HCT116 (cell line): ENCODE results near the gene BANF1. TPM values are rescaled to one million over a fixed set of nuclear protein-coding genes. Genes with fewer than 3 reads are reported as not detected.

Experiments
- ATAC-seq: fragments of 200-7000 bp; cut with Tn5 transposase; 2 replicates; pipeline ENCODE4 v1.9.1; 2020; ENCODE audit warnings: mild to moderate bottlenecking, moderate library complexity
- BruUV-seq: library from RNA; stranded (reverse); fragments of 400-500 nt; replicated peaks from 2 replicates; lab custom pipeline; 2021; lab: Mats Ljungman, UMichigan
- CTCF ChIA-PET: fragments of 300-600 bp; sonication (Branson Sonifier 250); formaldehyde crosslinking; loops from one replicate; lab custom pipeline; 2021; ENCODE audit warnings: antibody characterized with exemption; lab: Charles Lee
- POLR2A ChIA-PET: fragments of 300-600, 350-600 bp; sonication (Branson Sonifier 250); formaldehyde crosslinking; loops from one replicate; lab custom pipeline; 2021; ENCODE audit warnings: antibody characterized with exemption; lab: Charles Lee
- RAD21 ChIA-PET, 2 experiments: fragments of 300-600 bp; sonication (Branson Sonifier 250); formaldehyde crosslinking; loops; one replicate each; lab custom pipeline; 2023; ENCODE audit warnings: low total read pairs in 2 of 2; ENCODE audit not compliant: uncharacterized antibody in 2 of 2, unreplicated experiment in 2 of 2, low non-redundant PET in 1 of 2; lab: Charles Lee
- DNase-seq: peaks from one replicate; pipeline ENCODE4 v3.0.0-alpha.2; 2010; ENCODE audit warnings: low read depth, low spot score
- H2AFZ ChIP-seq: fragments of 200-600 bp; shearing (Covaris generic), sonication (generic); 2 replicates; pipeline ENCODE4 v1.6.1; 2017; ENCODE audit warnings: low read depth, mixed run types, mixed read lengths, antibody characterized with exemption, low read length; ENCODE audit not compliant: poor library complexity, severe bottlenecking
- H3K27ac ChIP-seq: 2 replicates; pipeline ENCODE4 v1.5.1; 2012; ENCODE audit warnings: low read depth, low read length
- H3K27me3 ChIP-seq: fragments of 200-600 bp; sonication (generic); 2 replicates; pipeline ENCODE4 v1.6.1; 2016; ENCODE audit warnings: mixed run types, low read length, mixed read lengths; ENCODE audit not compliant: insufficient read depth
- H3K36me3 ChIP-seq, 2 experiments: fragments of 200-500 bp in 1 of 2; fragments of 200-600 bp in 1 of 2; sonication (Bioruptor generic) in 1 of 2; sonication (generic) in 1 of 2; 2 replicates each; pipeline versions ENCODE4 v1.5.1 to v1.6.1; 2014 to 2016; ENCODE audit warnings: low read length in 2 of 2, inconsistent platforms in 1 of 2, mixed read lengths in 1 of 2, mixed run types in 1 of 2; ENCODE audit not compliant: insufficient read depth in 2 of 2, control insufficient read depth in 1 of 2
- H3K4me1 ChIP-seq, 2 experiments: fragments of 200-600 bp in 1 of 2; sonication (generic) in 1 of 2; 2 replicates each; pipeline versions ENCODE4 v1.5.1 to v1.6.1; 2012 to 2017; ENCODE audit warnings: low read length in 2 of 2, inconsistent platforms in 1 of 2, mild to moderate bottlenecking in 1 of 2, mixed read lengths in 1 of 2, mixed run types in 1 of 2, moderate library complexity in 1 of 2; ENCODE audit not compliant: insufficient read depth in 2 of 2, control insufficient read depth in 1 of 2
- H3K4me2 ChIP-seq: fragments of 200-600 bp; sonication (generic); 2 replicates; pipeline ENCODE4 v1.6.1; 2017; ENCODE audit warnings: mixed run types, low read length, mixed read lengths
- H3K4me3 ChIP-seq, 2 experiments: fragments of 200-600 bp in 1 of 2; sonication (generic) in 1 of 2; replicated peaks in 1 of 2; 2 replicates each; pipeline ENCODE4 v1.5.1; 2011 to 2016; ENCODE audit warnings: low read length in 2 of 2, control low read depth in 1 of 2, low read depth in 1 of 2, mild to moderate bottlenecking in 1 of 2, mixed read lengths in 1 of 2, mixed run types in 1 of 2
- H3K79me2 ChIP-seq: fragments of 200-600 bp; sonication (generic); 2 replicates; pipeline ENCODE4 v1.6.1; 2017; ENCODE audit warnings: mild to moderate bottlenecking, mixed run types, low read length, moderate library complexity, mixed read lengths; ENCODE audit not compliant: insufficient read depth
- H3K9ac ChIP-seq: fragments of 200-600 bp; sonication (generic); 2 replicates; pipeline ENCODE4 v1.6.1; 2016; ENCODE audit warnings: low read length, mixed read lengths
- H3K9me2 ChIP-seq: fragments of 200-600 bp; sonication (generic), shearing (Covaris generic); 2 replicates; pipeline ENCODE4 v1.6.1; 2017; ENCODE audit warnings: mixed run types, mild to moderate bottlenecking, moderate library complexity; ENCODE audit not compliant: insufficient read depth
- H3K9me3 ChIP-seq, 2 experiments: fragments of 200-500 bp in 1 of 2; fragments of 200-600 bp in 1 of 2; sonication (Bioruptor generic) in 1 of 2; sonication (generic) in 1 of 2; 2 replicates each; pipeline ENCODE4 v1.6.1; 2014 to 2017; ENCODE audit warnings: low read length in 2 of 2, mixed read lengths in 2 of 2, inconsistent platforms in 1 of 2, low read depth in 1 of 2, mild to moderate bottlenecking in 1 of 2, mixed run types in 1 of 2, moderate library complexity in 1 of 2; ENCODE audit not compliant: control insufficient read depth in 1 of 2, insufficient read depth in 1 of 2
- H4K20me1 ChIP-seq: fragments of 200-600 bp; sonication (generic), shearing (Covaris generic); 2 replicates; pipeline ENCODE4 v1.6.1; 2017; ENCODE audit warnings: mixed run types, mild to moderate bottlenecking, moderate library complexity; ENCODE audit not compliant: insufficient read depth
- CBX3 ChIP-seq: IDR thresholded peaks from 2 replicates; pipeline ENCODE4 v1.6.1; 2012; ENCODE audit warnings: low read depth
- CEBPB ChIP-seq: IDR thresholded peaks from 2 replicates; pipeline ENCODE4 v1.6.1; 2012; ENCODE audit warnings: low read depth
- ELF1 ChIP-seq: IDR thresholded peaks from 2 replicates; pipeline ENCODE4 v1.6.1; 2012; ENCODE audit warnings: low read depth, borderline replicate concordance
- EZH2 ChIP-seq: fragments of 200-600 bp; sonication (generic); IDR thresholded peaks from 2 replicates; pipeline ENCODE4 v1.6.1; 2017; ENCODE audit warnings: antibody characterized with exemption, mixed run types
- EZH2phosphoT487 ChIP-seq: fragments of 200-600 bp; IDR thresholded peaks from 2 replicates; pipeline ENCODE4 v1.6.1; 2018; ENCODE audit warnings: antibody characterized with exemption, borderline replicate concordance
- FOSL1 ChIP-seq: IDR thresholded peaks from 2 replicates; pipeline ENCODE4 v1.6.1; 2012; ENCODE audit warnings: low read depth
- JUND ChIP-seq: IDR thresholded peaks from 2 replicates; pipeline ENCODE4 v1.6.1; 2012
- POLR2A ChIP-seq: IDR thresholded peaks from 2 replicates; pipeline ENCODE4 v1.7.0; 2011; ENCODE audit warnings: borderline replicate concordance; ENCODE audit not compliant: insufficient read depth, insufficient read length; ENCODE audit errors: extremely low read depth
- POLR2AphosphoS5 ChIP-seq: IDR thresholded peaks from 2 replicates; pipeline ENCODE4 v1.6.1; 2011; ENCODE audit warnings: mild to moderate bottlenecking, low read depth, low read length, moderate library complexity
- RAD21 ChIP-seq: IDR thresholded peaks from 2 replicates; pipeline ENCODE4 v1.6.1; 2012; ENCODE audit warnings: low read depth, mild to moderate bottlenecking
- YY1 ChIP-seq: IDR thresholded peaks from 2 replicates; pipeline ENCODE4 v1.6.1; 2011; ENCODE audit warnings: low read length, low read depth, moderate library complexity, mild to moderate bottlenecking; ENCODE audit not compliant: insufficient replicate concordance; ENCODE audit errors: extremely low read depth
- ZFX ChIP-seq: fragments of 450-650 bp; IDR thresholded peaks from 2 replicates; pipeline ENCODE4 v1.6.1; 2017
- intact Hi-C: fragments of 100-400 bp; cut with micrococcal nuclease; formaldehyde crosslinking; loops from 2 replicates; pipeline ENCODE4 v1.10.0; 2022
- total RNA-seq: library from RNA; stranded (reverse); gene quantifications from one replicate; pipeline ENCODE4 v1.2.1, GENCODE V29; 2021; ENCODE audit not compliant: unreplicated experiment
- TF ChIP-seq, protein P1 (sequence below), 3 experiments: fragments of 200-600 bp in 1 of 3; sonication (generic) in 1 of 3; IDR thresholded peaks in 2 of 3; conservative IDR thresholded peaks in 1 of 3; 2 replicates each; pipeline ENCODE4 v1.5.1; 2012 to 2017; ENCODE audit warnings: low read depth in 2 of 3, low read length in 2 of 3, antibody characterized with exemption in 1 of 3, borderline replicate concordance in 1 of 3, control low read depth in 1 of 3, mild to moderate bottlenecking in 1 of 3, mixed read lengths in 1 of 3, mixed run types in 1 of 3, moderate library complexity in 1 of 3; ENCODE audit not compliant: insufficient read depth in 1 of 3
- TF ChIP-seq, protein P2 (sequence below): IDR thresholded peaks from 2 replicates; pipeline ENCODE4 v1.6.1; 2012

The BANF1 gene
- total RNA-seq, 1 experiment from 2014 or later: 356 TPM

DNA sequence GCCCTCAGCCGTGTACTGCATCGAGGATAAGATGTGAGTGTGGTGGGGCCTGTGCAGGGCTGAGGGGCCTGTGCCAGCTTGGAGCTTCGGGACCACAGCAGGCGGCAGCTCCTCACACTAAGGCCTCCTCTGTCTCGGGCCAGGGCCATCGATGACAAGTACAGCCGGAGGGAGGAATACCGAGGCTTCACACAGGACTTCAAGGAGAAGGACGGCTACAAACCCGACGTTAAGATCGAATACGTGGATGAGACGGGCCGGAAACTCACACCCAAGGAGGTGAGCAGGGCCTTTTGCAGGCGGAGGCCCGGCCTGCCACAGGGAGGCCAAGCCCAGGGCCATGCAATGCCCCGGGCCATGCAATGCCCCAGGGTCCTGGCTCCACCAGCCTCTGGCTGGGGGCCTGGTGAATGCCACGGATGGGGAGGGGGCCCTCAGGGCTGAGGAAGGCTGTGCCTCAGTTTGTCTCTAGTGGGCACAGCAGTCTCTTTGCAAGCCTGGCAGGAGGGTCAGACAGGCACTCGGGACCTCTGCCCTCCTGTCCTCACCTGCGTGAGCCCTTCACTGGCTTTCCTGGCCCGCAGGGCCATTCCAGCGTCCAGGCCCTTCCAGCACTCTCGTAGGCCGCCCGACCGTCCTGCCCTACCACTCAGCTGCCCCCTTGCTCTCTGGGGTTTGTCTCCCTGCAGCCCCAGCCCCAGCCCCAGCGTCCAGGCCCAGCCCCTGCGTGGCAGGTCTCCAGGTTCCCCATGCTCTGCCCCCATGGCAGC, 24.5 kb upstream of the BANF1 start:
- Histone ChIP-seq H3K9ac (no peak overlapping the region), H3K4me2 (no peak overlapping the region), H3K9me2 (no peaks in the 10 kb centered on the region), H3K79me2 (no peaks in the 10 kb centered on the region), H2AFZ (no peak overlapping the region), H3K4me3 (no peak overlapping the region), H3K36me3 (peaks cover 6 to 7% of the 10 kb centered on the region in 2 experiments; a peak in 2 of 4 replicates), H3K27me3 (no peaks in the 10 kb centered on the region), H3K27ac (no peak overlapping the region), H4K20me1 (no peaks in the 10 kb centered on the region), H3K4me1 (no peaks in the 10 kb centered on the region), H3K9me3 (no peaks in the 10 kb centered on the region)
- POLR2A ChIA-PET: no interaction called here
- intact Hi-C loops: no loop called here
- CTCF ChIA-PET: no interaction called here
- TF ChIP-seq ZFX: 0 out of 2 replicates have a peak, but pooled peaks have one; percentile 16
- no peak for TF ChIP-seq POLR2A
- TF ChIP-seq JUND: no peak
- no TSS peak for BruUV-seq
- DNase-seq: no peak
- no peak for ATAC-seq
- RAD21 ChIA-PET: no interaction called here

GRCh38 chr11:65978391-65979238, 23.7 kb upstream of the BANF1 start:
- Histone ChIP-seq H3K4me1 (no peaks in the 10 kb centered on the region), H4K20me1 (no peaks in the 10 kb centered on the region), H3K4me3 (no peak overlapping the region), H3K9me3 (no peaks in the 10 kb centered on the region), H3K36me3 (peaks cover 2 to 4% of the 10 kb centered on the region in 2 experiments; a peak in 2 of 4 replicates), H3K4me2 (no peak overlapping the region), H2AFZ (no peak overlapping the region), H3K79me2 (no peaks in the 10 kb centered on the region), H3K27ac (no peak overlapping the region), H3K9ac (no peak overlapping the region), H3K9me2 (no peaks in the 10 kb centered on the region), H3K27me3 (no peaks in the 10 kb centered on the region)
- no TSS peak for BruUV-seq
- ATAC-seq (no peak), DNase-seq (no peak)
- no peak for TF ChIP-seq YY1
- no peak for TF ChIP-seq CBX3
- TF ChIP-seq, protein P1, sequence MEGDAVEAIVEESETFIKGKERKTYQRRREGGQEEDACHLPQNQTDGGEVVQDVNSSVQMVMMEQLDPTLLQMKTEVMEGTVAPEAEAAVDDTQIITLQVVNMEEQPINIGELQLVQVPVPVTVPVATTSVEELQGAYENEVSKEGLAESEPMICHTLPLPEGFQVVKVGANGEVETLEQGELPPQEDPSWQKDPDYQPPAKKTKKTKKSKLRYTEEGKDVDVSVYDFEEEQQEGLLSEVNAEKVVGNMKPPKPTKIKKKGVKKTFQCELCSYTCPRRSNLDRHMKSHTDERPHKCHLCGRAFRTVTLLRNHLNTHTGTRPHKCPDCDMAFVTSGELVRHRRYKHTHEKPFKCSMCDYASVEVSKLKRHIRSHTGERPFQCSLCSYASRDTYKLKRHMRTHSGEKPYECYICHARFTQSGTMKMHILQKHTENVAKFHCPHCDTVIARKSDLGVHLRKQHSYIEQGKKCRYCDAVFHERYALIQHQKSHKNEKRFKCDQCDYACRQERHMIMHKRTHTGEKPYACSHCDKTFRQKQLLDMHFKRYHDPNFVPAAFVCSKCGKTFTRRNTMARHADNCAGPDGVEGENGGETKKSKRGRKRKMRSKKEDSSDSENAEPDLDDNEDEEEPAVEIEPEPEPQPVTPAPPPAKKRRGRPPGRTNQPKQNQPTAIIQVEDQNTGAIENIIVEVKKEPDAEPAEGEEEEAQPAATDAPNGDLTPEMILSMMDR (IDR thresholded peaks at IDR 0.05 in 2 of 3, conservative IDR thresholded peaks at IDR 0.05 in 1 of 3; ENCODE audit: borderline replicate concordance in 1 of 3, insufficient read depth in 1 of 3, low read depth in 2 of 3, low read length in 2 of 3): no peak
- no peak for TF ChIP-seq RAD21
- no peak for TF ChIP-seq FOSL1
- TF ChIP-seq, protein P2, sequence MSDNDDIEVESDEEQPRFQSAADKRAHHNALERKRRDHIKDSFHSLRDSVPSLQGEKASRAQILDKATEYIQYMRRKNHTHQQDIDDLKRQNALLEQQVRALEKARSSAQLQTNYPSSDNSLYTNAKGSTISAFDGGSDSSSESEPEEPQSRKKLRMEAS: no peak
- TF ChIP-seq ZFX: no peak
- no peak for TF ChIP-seq ELF1
- no peak for TF ChIP-seq EZH2
- TF ChIP-seq EZH2phosphoT487: no peak
- TF ChIP-seq CEBPB: no peak
- TF ChIP-seq POLR2AphosphoS5: no peak
- RAD21 ChIA-PET: no interaction called here
- CTCF ChIA-PET: interaction anchor here (1.3 kb wide), 1 partner anchor 10 kb away, joined by 3 read pairs; no protein-coding TSS in a partner anchor
- POLR2A ChIA-PET: no interaction called here
- intact Hi-C loops: no loop called here
